Heart left ventricle (tissue), 16 donors: Measurements from ENCODE around the gene C1orf53. TPM values are rescaled to one million over a fixed set of nuclear protein-coding genes. Genes with fewer than 3 reads are reported as not detected.
"Not testable (repeated sequence)": the region's sequence is repeated elsewhere in the genome, so short reads cannot be mapped to it uniquely, and the experiment has no call there.

Experiments used
- ATAC-seq, 4 donors: fragments of 200-7000 bp; cut with Tn5 transposase; one replicate each; pipeline ENCODE4 v1.9.1; 2020 to 2022; ENCODE audit warnings: moderate library complexity in 4 of 4, mild to moderate bottlenecking in 3 of 4, moderate number of reproducible peaks in 1 of 4
- DNase-seq, 5 donors: peaks; one replicate each; pipeline ENCODE4 v3.0.0-alpha.2; 2020
- H3K27ac ChIP-seq, 12 donors: fragments of 200-600 bp; sonication (generic) in 4 of 12; one replicate each; pipeline versions ENCODE4 v1.5.0 to v1.8.0; 2016 to 2022; ENCODE audit warnings: mild to moderate bottlenecking in 2 of 12
- H3K27me3 ChIP-seq, 9 donors: fragments of 200-600 bp; sonication (generic) in 2 of 9; one replicate each; pipeline versions ENCODE4 v1.5.1 to v1.8.0; 2016 to 2022; ENCODE audit warnings: mild to moderate bottlenecking in 3 of 9
- H3K36me3 ChIP-seq, 9 donors: fragments of 200-600 bp; sonication (generic) in 2 of 9; one replicate each; pipeline versions ENCODE4 v1.5.0 to v1.8.0; 2018 to 2022; ENCODE audit warnings: mild to moderate bottlenecking in 2 of 9
- H3K4me1 ChIP-seq, 12 donors: fragments of 200-600 bp; sonication (generic) in 4 of 12; one replicate each; pipeline versions ENCODE4 v1.5.0 to v1.8.0; 2016 to 2022; ENCODE audit warnings: mild to moderate bottlenecking in 3 of 12
- H3K4me3 ChIP-seq, 12 donors: fragments of 200-600 bp; sonication (generic) in 4 of 12; one replicate each; pipeline versions ENCODE4 v1.5.0 to v1.8.0; 2017 to 2022; ENCODE audit warnings: mild to moderate bottlenecking in 9 of 12, moderate library complexity in 4 of 12
- H3K9me3 ChIP-seq, 12 donors: fragments of 200-600 bp; sonication (generic) in 4 of 12; one replicate each; pipeline versions ENCODE4 v1.5.0 to v1.8.0; 2016 to 2022; ENCODE audit warnings: mild to moderate bottlenecking in 1 of 12
- CTCF ChIP-seq, 12 donors: fragments of 200-600 bp; sonication (generic) in 4 of 12; IDR thresholded peaks; one replicate each; pipeline versions ENCODE4 v1.5.0 to v1.8.0; 2018 to 2022; ENCODE audit warnings: antibody characterized with exemption in 12 of 12, mild to moderate bottlenecking in 5 of 12
- POLR2A ChIP-seq, 2 donors: fragments of 450-650 bp; IDR thresholded peaks; one replicate each; pipeline ENCODE4 v1.6.1; 2017; ENCODE audit warnings: antibody characterized with exemption in 2 of 2, mild to moderate bottlenecking in 2 of 2, moderate library complexity in 2 of 2
- WGBS, 4 donors: extraction: QIAGEN DNeasy Blood & Tissue Kit in 2 of 4; methylation state at CpG; one replicate each; pipeline versions ENCODE4 v1.1.5 to v1.1.7; 2013 to 2018; 5-methylcytosine and 5-hydroxymethylcytosine counted together
- intact Hi-C, 10 donors: fragments of 100-400 bp; cut with DNase I; formaldehyde crosslinking; loops; one replicate each; pipeline versions ENCODE4 v1.11.1 to v1.14.2; 2022
- polyA plus RNA-seq, 2 donors: library from polyadenylated mRNA; stranded (reverse); fragments of 200-250 nt; gene quantifications; one replicate each; pipeline ENCODE4 v1.2.3, GENCODE V29; 2013
- total RNA-seq, 9 donors: library from RNA; depleted of rRNA in 2 of 9; stranded (reverse); fragments of >200 nt in 2 of 9; fragmentation: NEBNext Ultra II Directional in 3 of 9; extraction: Animal tissue kit (Norgen Biotek cat#: 25700) in 3 of 9; gene quantifications; one replicate each; pipeline versions ENCODE4 v1.1.0 to v1.2.4, GENCODE V29; 2016 to 2023
- donor health status: ischemic (EF 13 %, LVEDD 7.1; RV severe dilation, severe dysfunction).
- donor health status: healthy with polysubstance abuse.
- donor health status: DM: no; HTN: yes; CAD: no.
- donor health status: DM: no; HTN: no; CAD: no.
- donor health status: ischemic (EF 25% LVEDD 6.9; RV normal size, moderate dysfunction).
- donor health status: ischemic (EF 25% LVEDD 5.7; RV mildly dilated, moderate dysfunction).
- donor health status: healthy.
- donor health status: DM: yes; HTN: yes; CAD: no.
- donor health status: ischemic (EF 35%, LVEDD 5.7; RV mildly dilated, moderate dysfunction).
- donor health status: nonischemic (EF 11% LVEDD 7.7; RV severe dilation, severe dysfunction).
- donor health status: DM: yes; HTN: yes; CAD: no.
- donor health status: PGD.
- donor health status: ischemic (EF 29% LVEDD 5.4; RV normal size, mild dysfunction).
- donor health status: nonischemic (EF 23%, LVEDD 6.1; RV moderate dilation, normal function).

C1orf53 gene
- total and polyA plus RNA-seq, 11 donors, result 2.8 to 15.2 (median 6.8) TPM

GRCh38 chr1:197933016-197933415 lies 30.6 kb downstream of the C1orf53 start:
- Histone ChIP-seq H3K27me3 (peaks cover 6 to 90% (median 47%) of the 10 kb centered on the region in 9 donors), H3K9me3 (no peaks in the 10 kb centered on the region), H3K27ac (no peak overlapping the region), H3K36me3 (no peaks in the 10 kb centered on the region), H3K4me1 (peaks cover 0 to 3% (median 0%) of the 10 kb centered on the region in 12 donors), H3K4me3 (no peak overlapping the region)
- ATAC-seq (no peak), DNase-seq (no peak)
- TF ChIP-seq CTCF (IDR thresholded peaks at IDR 0.05), result no peak
- TF ChIP-seq POLR2A (IDR thresholded peaks at IDR 0.05), result no peak
- WGBS, 4 donors, result 90 to 98% (median 93%) methylated on average over 1 of the region's 1 CpG
- intact Hi-C loops, result no loop called here

DNA sequence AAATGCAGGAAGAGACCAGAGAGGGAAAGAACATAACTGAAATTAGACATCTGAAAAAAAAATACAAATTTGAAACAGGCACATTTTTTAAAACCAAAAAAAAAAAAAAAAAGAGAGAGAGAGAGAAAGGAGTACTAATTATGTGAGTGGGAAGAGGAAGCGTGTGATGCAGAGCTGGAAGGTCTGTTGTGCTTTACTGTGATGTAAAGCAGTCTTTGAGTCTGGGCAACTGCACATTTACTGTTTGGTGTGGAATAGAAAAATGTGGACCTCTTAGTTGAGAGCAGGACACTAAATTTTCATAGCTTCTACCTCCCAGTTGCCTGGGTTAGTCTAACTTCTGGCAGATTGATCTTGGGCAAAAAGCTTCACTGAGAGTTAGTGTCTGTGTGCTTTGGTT lies 31.2 kb downstream of the C1orf53 start:
- DNase-seq, result no peak
- no peak for ATAC-seq
- no peak overlapping the region for H3K4me3 ChIP-seq
- intact Hi-C loops, result no loop called here
- no peak overlapping the region for H3K27ac ChIP-seq
- peaks cover 6 to 86% (median 46%) of the 10 kb centered on the region in 9 donors for H3K27me3 ChIP-seq
- no peaks in the 10 kb centered on the region for H3K9me3 ChIP-seq
- 50 to 66% (median 57%) methylated on average over 1 of the region's 1 CpG for WGBS, 4 donors
- H3K36me3 ChIP-seq, result no peaks in the 10 kb centered on the region
- peaks cover 0 to 3% (median 0%) of the 10 kb centered on the region in 12 donors for H3K4me1 ChIP-seq
- TF ChIP-seq CTCF (IDR thresholded peaks at IDR 0.05) (no peak), POLR2A (IDR thresholded peaks at IDR 0.05) (no peak)

- TF ChIP-seq CTCF (IDR thresholded peaks at IDR 0.05) (no peak), POLR2A (IDR thresholded peaks at IDR 0.05) (no peak)
- Histone ChIP-seq H3K4me3 (no peak overlapping the region), H3K4me1 (no peaks in the 10 kb centered on the region), H3K27ac (no peak overlapping the region), H3K9me3 (no peaks in the 10 kb centered on the region), H3K36me3 (no peaks in the 10 kb centered on the region), H3K27me3 (peaks cover 0 to 55% (median 10%) of the 10 kb centered on the region in 9 donors)
- 90 to 96% (median 92%) methylated on average over 2 of the region's 2 CpGs for WGBS, 4 donors
- DNase-seq, result no peak
- ATAC-seq, result no peak
- intact Hi-C loops, result no loop called here
Observed at GRCh38 chr1:197937381-197937780, 35.0 kb downstream of the C1orf53 start.

GRCh38 chr1:197937892-197938291 lies 35.5 kb downstream of the C1orf53 start:
- TF ChIP-seq CTCF (IDR thresholded peaks at IDR 0.05) (no peak), POLR2A (IDR thresholded peaks at IDR 0.05) (no peak)
- ATAC-seq (no peak), DNase-seq (no peak)
- Histone ChIP-seq H3K9me3 (no peaks in the 10 kb centered on the region), H3K27ac (no peak overlapping the region), H3K27me3 (peaks cover 0 to 50% (median 6%) of the 10 kb centered on the region in 9 donors), H3K4me3 (no peak overlapping the region), H3K36me3 (no peaks in the 10 kb centered on the region), H3K4me1 (no peaks in the 10 kb centered on the region)
- WGBS, 4 donors, result 78 to 89% (median 84%) methylated on average over 6 of the region's 6 CpGs
- intact Hi-C loops, result no loop called here

GRCh38 chr1:197939159-197939980 lies 36.9 kb downstream of the C1orf53 start:
- H3K4me1 ChIP-seq, H3K36me3 ChIP-seq, H3K9me3 ChIP-seq, H3K27ac ChIP-seq, DNase-seq, H3K4me3 ChIP-seq, intact Hi-C loops, ATAC-seq: not testable (repeated sequence)
- WGBS, 4 donors, result 78 to 83% (median 81%) methylated on average over 6 of the region's 6 CpGs
- H3K27me3 ChIP-seq, result peaks cover 0 to 44% (median 6%) of the 10 kb centered on the region in 9 donors
